Spleen (tissue), 7 donors: ENCODE results near the gene DAB2IP.

Source experiments
- POLR2AphosphoS5 ChIP-seq, 3 donors: sonication (generic); formaldehyde crosslinking; IDR thresholded peaks; one replicate each; pipeline ENCODE4 v1.5.1; 2017; ENCODE audit warnings: antibody characterized with exemption in 3 of 3
- TF ChIP-seq, protein P1 (sequence below), 11 experiments: fragments of 200-600 bp in 7 of 11; fragments of 450-650 bp in 4 of 11; sonication (generic) in 4 of 11; IDR thresholded peaks in 8 of 11; conservative IDR thresholded peaks in 3 of 11; 1 replicate in 7 of 11; 2 replicates in 4 of 11; pipeline versions ENCODE4 v1.4.0 to v1.8.0; 2016 to 2021; ENCODE audit warnings: antibody characterized with exemption in 11 of 11, inconsistent platforms in 4 of 11, mild to moderate bottlenecking in 1 of 11
- donor health status: DM: no; HTN: no; CAD: no; lungs with moderate emphysema.
- donor health status: DM: no; HTN: no; CAD: no.
- donor health status: DM: no; HTN: no; CAD: no.

DNA sequence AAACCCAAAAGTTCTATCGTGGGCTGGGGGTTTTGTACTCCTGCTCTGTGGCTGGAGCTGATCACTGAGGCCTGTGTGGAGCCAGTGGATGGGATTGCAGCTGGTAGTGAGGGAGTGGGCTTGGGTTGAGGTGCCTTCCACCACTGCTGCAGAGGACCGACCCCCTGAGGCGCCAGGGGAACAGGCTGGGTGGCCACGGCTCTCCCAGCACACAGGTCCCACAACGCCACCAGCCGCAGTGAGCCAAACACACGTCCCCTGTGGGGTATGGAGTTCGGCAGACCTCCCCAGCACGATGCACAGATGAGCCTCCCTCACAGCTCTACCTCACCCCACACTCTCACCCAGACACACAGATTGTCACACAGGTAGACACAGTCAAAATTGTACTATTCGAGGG is 109.1 kb downstream of the DAB2IP start:
- TF ChIP-seq POLR2AphosphoS5 (IDR thresholded peaks at IDR 0.05) = no peak
- TF ChIP-seq, protein P1, sequence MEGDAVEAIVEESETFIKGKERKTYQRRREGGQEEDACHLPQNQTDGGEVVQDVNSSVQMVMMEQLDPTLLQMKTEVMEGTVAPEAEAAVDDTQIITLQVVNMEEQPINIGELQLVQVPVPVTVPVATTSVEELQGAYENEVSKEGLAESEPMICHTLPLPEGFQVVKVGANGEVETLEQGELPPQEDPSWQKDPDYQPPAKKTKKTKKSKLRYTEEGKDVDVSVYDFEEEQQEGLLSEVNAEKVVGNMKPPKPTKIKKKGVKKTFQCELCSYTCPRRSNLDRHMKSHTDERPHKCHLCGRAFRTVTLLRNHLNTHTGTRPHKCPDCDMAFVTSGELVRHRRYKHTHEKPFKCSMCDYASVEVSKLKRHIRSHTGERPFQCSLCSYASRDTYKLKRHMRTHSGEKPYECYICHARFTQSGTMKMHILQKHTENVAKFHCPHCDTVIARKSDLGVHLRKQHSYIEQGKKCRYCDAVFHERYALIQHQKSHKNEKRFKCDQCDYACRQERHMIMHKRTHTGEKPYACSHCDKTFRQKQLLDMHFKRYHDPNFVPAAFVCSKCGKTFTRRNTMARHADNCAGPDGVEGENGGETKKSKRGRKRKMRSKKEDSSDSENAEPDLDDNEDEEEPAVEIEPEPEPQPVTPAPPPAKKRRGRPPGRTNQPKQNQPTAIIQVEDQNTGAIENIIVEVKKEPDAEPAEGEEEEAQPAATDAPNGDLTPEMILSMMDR (IDR thresholded peaks at IDR 0.05 in 8 of 11, conservative IDR thresholded peaks at IDR 0.05 in 3 of 11) = no peak
